ENCODE measurements around the gene MCF2L2. TPM values are rescaled to one million over a fixed set of nuclear protein-coding genes. Genes with fewer than 3 reads are reported as not detected.

MCF2L2 gene, protein sequence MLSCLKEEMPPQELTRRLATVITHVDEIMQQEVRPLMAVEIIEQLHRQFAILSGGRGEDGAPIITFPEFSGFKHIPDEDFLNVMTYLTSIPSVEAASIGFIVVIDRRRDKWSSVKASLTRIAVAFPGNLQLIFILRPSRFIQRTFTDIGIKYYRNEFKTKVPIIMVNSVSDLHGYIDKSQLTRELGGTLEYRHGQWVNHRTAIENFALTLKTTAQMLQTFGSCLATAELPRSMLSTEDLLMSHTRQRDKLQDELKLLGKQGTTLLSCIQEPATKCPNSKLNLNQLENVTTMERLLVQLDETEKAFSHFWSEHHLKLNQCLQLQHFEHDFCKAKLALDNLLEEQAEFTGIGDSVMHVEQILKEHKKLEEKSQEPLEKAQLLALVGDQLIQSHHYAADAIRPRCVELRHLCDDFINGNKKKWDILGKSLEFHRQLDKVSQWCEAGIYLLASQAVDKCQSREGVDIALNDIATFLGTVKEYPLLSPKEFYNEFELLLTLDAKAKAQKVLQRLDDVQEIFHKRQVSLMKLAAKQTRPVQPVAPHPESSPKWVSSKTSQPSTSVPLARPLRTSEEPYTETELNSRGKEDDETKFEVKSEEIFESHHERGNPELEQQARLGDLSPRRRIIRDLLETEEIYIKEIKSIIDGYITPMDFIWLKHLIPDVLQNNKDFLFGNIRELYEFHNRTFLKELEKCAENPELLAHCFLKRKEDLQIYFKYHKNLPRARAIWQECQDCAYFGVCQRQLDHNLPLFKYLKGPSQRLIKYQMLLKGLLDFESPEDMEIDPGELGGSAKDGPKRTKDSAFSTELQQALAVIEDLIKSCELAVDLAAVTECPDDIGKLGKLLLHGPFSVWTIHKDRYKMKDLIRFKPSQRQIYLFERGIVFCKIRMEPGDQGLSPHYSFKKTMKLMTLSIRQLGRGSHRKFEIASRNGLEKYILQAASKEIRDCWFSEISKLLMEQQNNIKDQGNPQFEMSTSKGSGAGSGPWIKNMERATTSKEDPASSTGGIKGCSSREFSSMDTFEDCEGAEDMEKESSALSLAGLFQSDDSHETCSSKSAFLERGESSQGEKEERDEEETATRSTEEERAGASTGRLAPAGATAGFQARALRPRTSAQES
- 0.04 and 0.55 TPM in 2 replicates for total RNA-seq

GRCh38 chr3:183428447-183429211, at the start of gene MCF2L2:
TSS of gene MCF2L2 (minus strand) at chr3:183428619. CDS start at chr3:183427977, 642 bp downstream.

GRCh38 chr3:183252973-183253527, 175.4 kb downstream of the MCF2L2 start, which contains the start of gene B3GNT5:
TSS of gene B3GNT5 (plus strand) at chr3:183253253. CDS start at chr3:183269799, 16,546 bp downstream.

Other genes starting within 250 kb of the MCF2L2 start
- gene B3GNT5, start 175.4 kb downstream of the MCF2L2 start, total RNA-seq: 27.2 and 35.4 TPM in 2 replicates
- gene KLHL6, start 127.1 kb upstream of the MCF2L2 start, total RNA-seq: 0.16 TPM in 1 of 2 replicates, not detected in the other
- gene KLHL24, start 207.0 kb upstream of the MCF2L2 start, total RNA-seq: 11.9 and 13.9 TPM in 2 replicates

All from hair follicular keratinocyte (primary cell).